GM10847 (cell line): ENCODE data around the gene FBXL12.

Experiments
- POLR2A ChIP-seq: IDR thresholded peaks from 2 replicates; pipeline ENCODE4 v1.6.1; 2011; ENCODE audit not compliant: insufficient read length; ENCODE audit errors: extremely low read depth

Gene FBXL12

GRCh38 chr19:9848762-9849161, 29.9 kb upstream of the FBXL12 start:
- TF ChIP-seq POLR2A, result no peak

GRCh38 chr19:9848060-9848459, 29.2 kb upstream of the FBXL12 start:
- no peak for TF ChIP-seq POLR2A

- TF ChIP-seq POLR2A, result no peak
These were observed 28.3 kb upstream of the FBXL12 start for GRCh38 chr19:9847087-9847671.

GRCh38 chr19:9842834-9843625, 24.2 kb upstream of the FBXL12 start:
- TF ChIP-seq POLR2A, result no peak

GRCh38 chr19:9839415-9839814, 20.5 kb upstream of the FBXL12 start:
- TF ChIP-seq POLR2A, result no peak

- TF ChIP-seq POLR2A, result no peak
These were observed 19.4 kb upstream of the FBXL12 start for GRCh38 chr19:9838324-9838723.

- TF ChIP-seq POLR2A, result no peak
These were observed 17.1 kb upstream of the FBXL12 start for GRCh38 chr19:9836021-9836420.

GRCh38 chr19:9835507-9835949, 16.6 kb upstream of the FBXL12 start:
- no peak for TF ChIP-seq POLR2A

GRCh38 chr19:9834726-9835506, 16.0 kb upstream of the FBXL12 start, which contains the start of gene PIN1:
Gene PIN1 (plus strand): TSS chr19:9835318. CDS start chr19:9835345, 27 bp downstream.
- peak; percentile 75 for TF ChIP-seq POLR2A

- TF ChIP-seq POLR2A, result no peak
These were observed 15.4 kb upstream of the FBXL12 start for GRCh38 chr19:9834307-9834725.

GRCh38 chr19:9828551-9829063, 9.7 kb upstream of the FBXL12 start:
- no peak for TF ChIP-seq POLR2A

GRCh38 chr19:9827289-9828238, 8.7 kb upstream of the FBXL12 start, which contains the start of gene UBL5:
Gene UBL5 (plus strand): TSS chr19:9827918. CDS start chr19:9828338, 420 bp downstream.
- TF ChIP-seq POLR2A, result peak; percentile 95

GRCh38 chr19:9823816-9824215, 4.9 kb upstream of the FBXL12 start:
- no peak for TF ChIP-seq POLR2A

GRCh38 chr19:9819596-9819909, 674 bp upstream of the FBXL12 start:
- TF ChIP-seq POLR2A, result peak; percentile 45

- TF ChIP-seq POLR2A, result no peak
These were observed 625 bp downstream of the FBXL12 start for GRCh38 chr19:9818175-9818733.

- TF ChIP-seq POLR2A, result no peak
These were observed 7.7 kb downstream of the FBXL12 start for GRCh38 chr19:9811139-9811538.
